Measurements from ENCODE around the gene CACYBP. TPM values are rescaled to one million over a fixed set of nuclear protein-coding genes. Genes with fewer than 3 reads are reported as not detected.

Gene CACYBP
- total RNA-seq, 1 experiment from 2014 or later: 183 TPM

- no TSS peak for BruUV-seq (replicated peaks)
- POLR2A ChIA-PET: no interaction called here
- no peaks in the 10 kb centered on the region for H3K36me3 Mint-ChIP-seq (ENCODE audit: insufficient read depth, unreplicated experiment)
- no peaks in the 10 kb centered on the region for H3K27me3 Mint-ChIP-seq (ENCODE audit: insufficient read depth, unreplicated experiment)
- H3K9me3 ChIP-seq: no peaks in the 10 kb centered on the region
- no peaks in the 10 kb centered on the region for H3K27me3 ChIP-seq (replicated peaks; ENCODE audit: control insufficient read depth, insufficient read depth, low read length)
- no peak overlapping the region for H3K4me3 ChIP-seq (ENCODE audit: low read depth, low read length)
- no peak overlapping the region for H3K4me3 Mint-ChIP-seq (ENCODE audit: unreplicated experiment)
- CTCF ChIA-PET: interaction anchor here (0.7 kb wide), 1 partner anchor 89 kb away, joined by 4 read pairs; no protein-coding TSS in a partner anchor
- H3K27ac Mint-ChIP-seq (ENCODE audit: unreplicated experiment): no peak overlapping the region
- no peaks in the 10 kb centered on the region for H3K4me1 ChIP-seq
- intact Hi-C loops (cut with micrococcal nuclease; ENCODE audit: unreplicated experiment): loop anchor here (5.0 kb wide), 1 partner anchor 36 kb away; no protein-coding TSS in a partner anchor
- TF ChIP-seq CTCF (IDR thresholded peaks at IDR 0.05; ENCODE audit: insufficient read depth in 1 of 2, low read depth in 1 of 2, low read length in 1 of 2, severe bottlenecking in 1 of 2, unreplicated experiment in 1 of 2): no peak
- peaks cover 13% of the 10 kb centered on the region for H3K4me1 Mint-ChIP-seq (ENCODE audit: low read depth, unreplicated experiment)
- H3K36me3 ChIP-seq (ENCODE audit: control insufficient read depth, insufficient read depth, low read length): no peaks in the 10 kb centered on the region
- H3K9me3 Mint-ChIP-seq (ENCODE audit: unreplicated experiment): no peaks in the 10 kb centered on the region
- DNase-seq: no peak
Measured at GRCh38 chr1:175035865-175036264, 36.1 kb downstream of the CACYBP start.

GRCh38 chr1:175036476-175036875, 36.7 kb downstream of the CACYBP start:
- no peaks in the 10 kb centered on the region for H3K4me1 ChIP-seq
- no peak overlapping the region for H3K4me3 Mint-ChIP-seq (ENCODE audit: unreplicated experiment)
- no TSS peak for BruUV-seq (replicated peaks)
- H3K4me3 ChIP-seq (ENCODE audit: low read depth, low read length): no peak overlapping the region
- no peaks in the 10 kb centered on the region for H3K36me3 ChIP-seq (ENCODE audit: control insufficient read depth, insufficient read depth, low read length)
- H3K27ac Mint-ChIP-seq (ENCODE audit: unreplicated experiment): no peak overlapping the region
- no peak for TF ChIP-seq CTCF (IDR thresholded peaks at IDR 0.05; ENCODE audit: insufficient read depth in 1 of 2, low read depth in 1 of 2, low read length in 1 of 2, severe bottlenecking in 1 of 2, unreplicated experiment in 1 of 2)
- ChIA-PET CTCF (interaction anchor here (0.7 kb wide), 1 partner anchor 89 kb away, joined by 4 read pairs; no protein-coding TSS in a partner anchor), POLR2A (no interaction called here)
- no peaks in the 10 kb centered on the region for H3K9me3 ChIP-seq
- no peak for DNase-seq
- no peaks in the 10 kb centered on the region for H3K27me3 Mint-ChIP-seq (ENCODE audit: insufficient read depth, unreplicated experiment)
- H3K27me3 ChIP-seq (replicated peaks; ENCODE audit: control insufficient read depth, insufficient read depth, low read length): no peaks in the 10 kb centered on the region
- peaks cover 15% of the 10 kb centered on the region for H3K4me1 Mint-ChIP-seq (ENCODE audit: low read depth, unreplicated experiment)
- no peaks in the 10 kb centered on the region for H3K9me3 Mint-ChIP-seq (ENCODE audit: unreplicated experiment)
- no peaks in the 10 kb centered on the region for H3K36me3 Mint-ChIP-seq (ENCODE audit: insufficient read depth, unreplicated experiment)
- intact Hi-C loops (cut with micrococcal nuclease; ENCODE audit: unreplicated experiment): loop anchor here (5.0 kb wide), 1 partner anchor 36 kb away; no protein-coding TSS in a partner anchor

GRCh38 chr1:175037416-175037815, 37.7 kb downstream of the CACYBP start:
- BruUV-seq (replicated peaks): no TSS peak
- no peak for DNase-seq
- ChIA-PET POLR2A (no interaction called here), CTCF (no interaction called here)
- Histone ChIP-seq H3K27me3 (replicated peaks; ENCODE audit: control insufficient read depth, insufficient read depth, low read length) (no peaks in the 10 kb centered on the region), H3K4me3 (ENCODE audit: low read depth, low read length) (no peak overlapping the region), H3K9me3 (no peaks in the 10 kb centered on the region), H3K4me1 (no peaks in the 10 kb centered on the region), H3K36me3 (ENCODE audit: control insufficient read depth, insufficient read depth, low read length) (no peaks in the 10 kb centered on the region)
- Mint-ChIP-seq H3K27me3 (ENCODE audit: insufficient read depth, unreplicated experiment) (no peaks in the 10 kb centered on the region), H3K9me3 (ENCODE audit: unreplicated experiment) (no peaks in the 10 kb centered on the region), H3K4me3 (ENCODE audit: unreplicated experiment) (no peak overlapping the region), H3K27ac (ENCODE audit: unreplicated experiment) (no peak overlapping the region), H3K36me3 (ENCODE audit: insufficient read depth, unreplicated experiment) (no peaks in the 10 kb centered on the region), H3K4me1 (ENCODE audit: low read depth, unreplicated experiment) (peaks cover 15% of the 10 kb centered on the region)
- TF ChIP-seq CTCF (IDR thresholded peaks at IDR 0.05; ENCODE audit: insufficient read depth in 1 of 2, low read depth in 1 of 2, low read length in 1 of 2, severe bottlenecking in 1 of 2, unreplicated experiment in 1 of 2): no peak
- intact Hi-C loops (cut with micrococcal nuclease; ENCODE audit: unreplicated experiment): loop anchor here (5.0 kb wide), 1 partner anchor 35 kb away; no protein-coding TSS in a partner anchor
